HG03025 (cell line): ENCODE results near the gene KIAA0319L.

Experiments used
- ATAC-seq: cut with Tn5 transposase; IDR thresholded peaks from one replicate; pipeline ENCODE4 v1.9.1; 2021; ENCODE audit warnings: mild to moderate bottlenecking, moderate library complexity; ENCODE audit not compliant: unreplicated experiment, low FRiP score

The KIAA0319L gene

DNA sequence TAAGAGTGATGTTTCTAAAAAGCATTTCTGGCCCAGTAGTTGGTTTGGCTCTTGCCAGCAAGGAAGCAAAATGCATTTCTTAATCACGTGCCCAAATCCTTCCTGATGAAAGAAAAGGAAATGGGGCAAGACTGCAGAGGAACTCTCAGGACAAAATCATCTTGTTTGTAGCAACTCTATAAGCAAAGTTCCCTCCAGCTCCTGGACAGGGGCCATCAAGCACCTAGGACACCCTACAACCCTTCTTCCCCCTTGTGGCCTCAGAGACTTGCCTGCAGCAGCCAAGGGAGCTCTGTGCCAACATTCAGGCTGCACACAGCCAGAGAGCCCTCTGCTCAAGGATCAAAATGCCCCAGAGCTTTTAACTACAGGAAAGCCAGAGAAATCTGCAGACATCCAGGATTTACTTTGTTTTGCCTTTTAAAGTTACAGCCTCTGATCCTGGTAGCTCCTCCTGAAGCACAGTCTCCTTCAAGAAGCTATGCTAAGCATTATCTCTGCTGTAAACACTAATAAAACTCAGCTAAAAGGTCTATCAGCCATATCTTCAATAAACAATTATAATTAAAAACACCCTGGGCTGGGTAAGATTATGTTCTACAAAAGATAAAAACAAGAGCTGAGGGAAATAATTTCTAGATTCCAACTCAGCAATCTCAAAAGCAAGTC is 105.0 kb downstream of the KIAA0319L start:
- no peak for ATAC-seq

- no peak for ATAC-seq
Measured at GRCh38 chr1:35451125-35451528, 106.1 kb downstream of the KIAA0319L start.

DNA sequence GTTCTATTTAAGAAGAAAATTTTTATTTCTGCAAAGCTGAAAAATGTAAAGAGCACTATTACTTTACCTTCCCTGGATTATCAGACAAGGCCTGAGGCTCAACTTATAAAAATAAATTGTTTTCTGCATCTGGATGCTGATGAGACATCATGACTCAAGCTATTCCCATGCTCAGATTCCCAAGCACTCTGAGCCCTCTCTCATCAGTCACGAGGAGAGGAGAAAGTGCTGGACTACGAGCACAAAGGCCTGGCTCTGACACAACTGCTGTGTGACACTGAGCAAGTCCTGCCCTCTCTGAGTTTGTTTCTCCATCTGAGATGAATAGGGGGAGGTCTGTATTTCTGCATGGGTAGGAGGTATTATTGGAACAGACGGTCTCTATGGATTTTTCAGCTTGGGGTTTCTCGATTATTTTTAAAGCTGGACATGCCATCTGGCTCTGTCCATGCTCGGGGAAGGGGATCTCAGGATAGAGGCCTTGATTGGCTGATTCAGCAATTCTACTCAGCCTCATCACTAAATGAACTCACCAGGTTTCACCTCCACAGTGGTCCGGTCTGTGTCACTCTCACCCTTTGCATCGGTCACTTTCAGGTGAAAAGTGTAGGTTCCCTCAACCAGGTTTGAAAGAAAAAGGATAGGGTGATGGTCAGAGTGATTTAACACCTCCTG is 107.7 kb downstream of the KIAA0319L start:
- ATAC-seq: no peak

DNA sequence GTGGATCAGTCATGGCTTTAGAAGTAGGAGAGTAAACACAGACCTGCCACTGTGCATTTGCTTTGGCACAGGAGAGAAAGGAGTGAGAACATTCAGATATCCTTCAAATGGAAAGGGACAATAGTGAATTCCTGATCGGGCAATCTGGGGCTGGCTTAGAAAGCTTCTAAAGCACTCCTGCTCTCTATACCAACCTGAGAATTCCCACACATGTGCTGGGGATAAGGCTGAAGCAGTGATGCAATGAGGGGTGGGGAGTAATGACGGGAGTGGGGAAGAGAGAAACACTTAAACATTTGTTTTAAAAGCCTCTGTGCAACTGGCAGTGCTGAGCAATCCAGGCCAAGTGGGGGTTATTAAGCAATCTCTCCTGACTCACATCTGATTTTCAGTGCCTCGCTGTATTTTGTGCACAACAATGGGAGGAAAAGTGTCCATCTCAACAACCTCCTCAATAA is 108.8 kb downstream of the KIAA0319L start:
- ATAC-seq: no peak

GRCh38 chr1:35447278-35447677 is 109.9 kb downstream of the KIAA0319L start:
- no peak for ATAC-seq

GRCh38 chr1:35444519-35444774 is 112.8 kb downstream of the KIAA0319L start:
- no peak for ATAC-seq

GRCh38 chr1:35443768-35444518 is 113.3 kb downstream of the KIAA0319L start:
- no peak for ATAC-seq

DNA sequence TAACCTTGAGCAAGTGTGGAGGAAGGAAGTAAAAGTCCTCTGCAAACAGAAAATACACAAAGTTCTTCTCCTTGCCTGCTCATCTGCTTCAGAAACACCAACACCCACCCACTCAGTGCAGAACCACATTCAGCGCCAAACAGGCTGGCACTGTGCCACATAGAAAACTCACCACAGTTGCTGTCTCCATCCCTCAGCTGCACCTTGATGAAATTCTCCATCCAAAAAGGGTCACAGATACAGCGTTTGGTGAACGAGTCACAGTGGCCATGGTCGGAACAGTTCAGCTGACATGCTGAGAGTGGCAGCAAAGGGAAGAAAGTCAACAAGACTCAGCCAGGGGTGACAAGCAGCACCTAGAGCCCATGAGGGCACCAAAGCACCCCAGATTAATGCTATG is 114.5 kb downstream of the KIAA0319L start:
- ATAC-seq: no peak

DNA sequence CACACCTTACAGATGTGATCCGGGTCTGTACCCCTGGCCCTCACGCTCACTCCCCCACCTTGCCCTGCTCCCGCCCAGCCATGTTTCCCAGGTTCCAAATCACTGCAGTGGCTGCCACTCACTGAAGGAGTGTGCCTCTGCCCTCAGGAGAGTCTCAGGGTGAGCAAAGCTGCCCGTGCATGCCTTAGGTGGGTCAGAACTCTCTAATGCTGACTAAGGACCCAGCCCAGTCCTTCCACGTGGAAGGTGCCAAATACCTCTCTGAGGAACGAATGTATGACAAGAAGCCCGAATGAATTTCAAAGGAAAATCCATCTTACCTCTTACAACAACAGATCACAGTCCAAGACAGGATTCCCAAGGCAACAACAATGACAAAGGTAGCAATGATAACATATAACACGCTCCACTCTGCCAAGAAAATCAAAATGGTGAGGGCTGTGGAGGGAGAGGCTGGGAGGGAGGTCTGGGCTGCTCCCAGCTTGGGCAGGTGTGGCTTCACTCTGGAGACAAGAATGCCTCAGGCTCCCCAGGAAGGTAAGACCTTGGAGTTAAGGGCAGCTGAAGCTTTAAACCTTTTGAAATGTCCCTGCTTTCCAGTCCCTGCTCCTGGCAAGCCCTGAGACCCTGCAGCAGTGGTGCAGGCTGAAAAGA is 115.2 kb downstream of the KIAA0319L start:
- no peak for ATAC-seq

- no peak for ATAC-seq
Measured at GRCh38 chr1:35439626-35440025, 117.6 kb downstream of the KIAA0319L start.

GRCh38 chr1:35437200-35437599 is 120.0 kb downstream of the KIAA0319L start:
- no peak for ATAC-seq

GRCh38 chr1:35436078-35436477 is 121.1 kb downstream of the KIAA0319L start:
- no peak for ATAC-seq

- ATAC-seq: no peak
Measured at GRCh38 chr1:35434703-35435102, 122.5 kb downstream of the KIAA0319L start.

DNA sequence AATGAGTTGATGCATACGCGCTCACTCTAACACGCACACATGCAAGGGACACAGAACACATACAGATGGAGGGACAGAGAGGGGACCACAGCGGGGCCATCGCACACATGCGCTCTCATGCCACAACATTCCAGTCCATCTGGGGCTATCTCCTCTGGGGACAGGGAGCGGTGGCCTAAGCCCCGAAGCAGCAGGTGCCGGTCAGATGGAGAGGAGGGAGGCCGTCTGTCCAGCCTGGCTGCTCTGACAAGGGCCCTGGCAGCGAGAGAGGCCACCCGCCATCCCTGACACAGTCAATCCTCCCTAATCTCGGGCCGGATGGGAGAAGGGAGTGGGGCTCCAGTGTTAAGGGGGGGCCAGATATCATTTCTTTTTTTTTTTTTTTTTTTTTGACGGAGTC is 123.5 kb downstream of the KIAA0319L start:
- ATAC-seq: no peak

DNA sequence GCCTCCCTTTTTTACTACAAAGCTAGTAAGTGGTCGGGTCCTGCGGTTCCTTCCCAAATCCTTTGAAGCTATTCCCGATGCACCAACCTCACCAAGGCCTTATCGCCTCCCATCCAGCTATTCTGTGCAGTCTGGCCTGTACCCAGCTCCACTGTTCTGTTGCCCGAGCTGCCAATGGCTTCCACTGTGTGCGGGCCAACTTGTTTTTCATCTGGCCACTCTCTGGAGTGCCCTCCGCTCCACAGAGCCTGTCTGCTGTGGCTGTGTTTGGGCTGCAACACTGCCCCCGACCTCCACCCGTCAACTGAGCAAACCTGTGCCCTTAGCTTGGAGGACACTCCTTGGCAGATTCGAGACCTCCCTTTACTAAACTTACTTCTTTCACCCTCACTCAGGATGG is 125.0 kb downstream of the KIAA0319L start:
- ATAC-seq: no peak

- ATAC-seq: no peak
Measured at GRCh38 chr1:35431173-35431599, 126.0 kb downstream of the KIAA0319L start.

GRCh38 chr1:35430762-35431161 is 126.4 kb downstream of the KIAA0319L start:
- ATAC-seq: no peak

DNA sequence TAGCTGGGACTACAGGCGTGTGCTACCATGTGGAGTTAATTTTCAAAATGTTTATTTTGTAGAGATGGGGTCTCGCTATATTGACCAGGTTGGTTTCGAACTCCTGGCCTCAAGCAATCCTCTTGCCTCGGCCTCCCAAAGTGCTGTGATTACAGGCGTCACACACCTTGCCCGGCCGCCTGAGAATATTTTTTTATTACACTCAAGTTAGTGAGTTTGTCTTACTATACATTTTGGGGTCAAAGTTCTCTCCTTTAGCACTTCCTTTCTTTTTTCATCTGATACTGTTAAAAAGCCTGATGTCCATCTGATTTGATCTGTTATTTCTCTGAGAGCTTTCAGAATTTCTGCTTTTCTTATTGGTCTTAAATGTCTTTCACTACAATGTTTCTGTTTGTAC is 128.8 kb downstream of the KIAA0319L start:
- no peak for ATAC-seq

GRCh38 chr1:35426097-35426586 is 131.1 kb downstream of the KIAA0319L start:
- no peak for ATAC-seq

GRCh38 chr1:35408925-35409324 is 148.3 kb downstream of the KIAA0319L start:
- no peak for ATAC-seq

DNA sequence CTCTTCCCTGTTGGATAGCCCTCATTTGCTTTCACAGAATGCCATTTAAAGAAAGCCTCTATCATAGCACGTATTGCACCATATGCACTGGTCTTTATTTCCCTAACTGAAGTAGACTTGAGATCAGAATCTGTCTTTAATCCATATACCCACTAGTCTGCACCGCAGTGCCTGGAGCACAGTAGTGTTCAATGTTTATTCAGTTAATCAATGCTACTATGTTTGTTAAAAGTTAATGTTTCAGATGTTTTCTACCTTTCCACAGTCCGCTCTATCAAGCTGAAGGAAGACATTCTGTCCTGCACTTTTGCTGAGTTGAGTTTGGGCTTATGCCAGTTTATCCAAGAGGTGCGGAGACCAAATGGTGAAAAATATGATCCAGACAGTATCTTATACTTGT is 149.5 kb downstream of the KIAA0319L start:
- ATAC-seq: no peak
